Gastrocnemius medialis (tissue), 4 donors: ENCODE measurements around the gene USP31. TPM values are rescaled to one million over a fixed set of nuclear protein-coding genes. Genes with fewer than 3 reads are reported as not detected.

Experiments used
- ATAC-seq, 2 donors: fragments of 150-250 bp; one replicate each; pipeline ENCODE4 v1.9.1; 2016
- DNase-seq, 2 donors: peaks; one replicate each; pipeline ENCODE4 v3.0.0-alpha.2; 2019
- H3K27ac ChIP-seq, 4 donors: fragments of 200-600 bp; sonication (generic); 1 replicate in 1 of 4; 2 replicates in 3 of 4; pipeline ENCODE4 v1.5.1; 2016 to 2018; ENCODE audit warnings: mild to moderate bottlenecking in 2 of 4, moderate library complexity in 1 of 4
- H3K27me3 ChIP-seq, 3 donors: fragments of 200-600 bp; sonication (generic) in 2 of 3; 1 replicate in 1 of 3; 2 replicates in 2 of 3; pipeline versions ENCODE4 v1.5.1 to v1.6.0; 2016 to 2019; ENCODE audit warnings: mild to moderate bottlenecking in 1 of 3, moderate library complexity in 1 of 3
- H3K36me3 ChIP-seq, 2 donors: fragments of 200-600 bp; sonication (generic) in 1 of 2; one replicate each; pipeline ENCODE4 v1.5.1; 2017 to 2018
- H3K4me1 ChIP-seq, 2 donors: fragments of 200-600 bp; sonication (generic) in 1 of 2; one replicate each; pipeline ENCODE4 v1.5.1; 2016 to 2017; ENCODE audit warnings: mild to moderate bottlenecking in 2 of 2
- H3K4me3 ChIP-seq, 4 donors: fragments of 200-600 bp; sonication (generic) in 3 of 4; 1 replicate in 1 of 4; 2 replicates in 3 of 4; pipeline ENCODE4 v1.5.1; 2016 to 2019; ENCODE audit warnings: mild to moderate bottlenecking in 2 of 4
- H3K9me3 ChIP-seq, 3 donors: fragments of 200-600 bp; sonication (generic) in 2 of 3; 1 replicate in 1 of 3; 2 replicates in 2 of 3; pipeline ENCODE4 v1.5.1; 2016 to 2019
- POLR2A ChIP-seq, 2 donors: fragments of 450-650 bp; IDR thresholded peaks; one replicate each; pipeline ENCODE4 v1.6.1; 2017; ENCODE audit warnings: antibody characterized with exemption in 2 of 2, mild to moderate bottlenecking in 2 of 2, moderate library complexity in 2 of 2
- in situ Hi-C, 4 donors: fragments of 200-750 bp; cut with MboI; loops; one replicate each; pipeline versions ENCODE4 v1.15.0 to v1.8.0; 2017; ENCODE audit warnings: low sequenced_read_pairs in 4 of 4
- intact Hi-C: fragments of 100-400 bp; cut with DNase I; formaldehyde crosslinking; loops from one replicate; pipeline ENCODE4 v1.15.1; 2023; ENCODE audit warnings: low total_unique reads
- total RNA-seq, 4 donors: library from RNA; depleted of rRNA; stranded (reverse); fragments of >200 nt; gene quantifications; one replicate each; pipeline versions ENCODE4 v1.1.0 to v1.2.3, GENCODE V29; 2016
- TF ChIP-seq, protein P1 (sequence below), 5 experiments: fragments of 450-650 bp in 3 of 5; fragments of 200-600 bp in 2 of 5; sonication (generic) in 2 of 5; IDR thresholded peaks in 4 of 5; conservative IDR thresholded peaks in 1 of 5; 1 replicate in 4 of 5; 2 replicates in 1 of 5; pipeline ENCODE4 v1.5.1; 2016 to 2019; ENCODE audit warnings: antibody characterized with exemption in 5 of 5, mild to moderate bottlenecking in 3 of 5, moderate library complexity in 3 of 5

Gene USP31
- total RNA-seq, 4 donors from 2014 or later: 13.2 to 23.3 (median 18.7) TPM

DNA sequence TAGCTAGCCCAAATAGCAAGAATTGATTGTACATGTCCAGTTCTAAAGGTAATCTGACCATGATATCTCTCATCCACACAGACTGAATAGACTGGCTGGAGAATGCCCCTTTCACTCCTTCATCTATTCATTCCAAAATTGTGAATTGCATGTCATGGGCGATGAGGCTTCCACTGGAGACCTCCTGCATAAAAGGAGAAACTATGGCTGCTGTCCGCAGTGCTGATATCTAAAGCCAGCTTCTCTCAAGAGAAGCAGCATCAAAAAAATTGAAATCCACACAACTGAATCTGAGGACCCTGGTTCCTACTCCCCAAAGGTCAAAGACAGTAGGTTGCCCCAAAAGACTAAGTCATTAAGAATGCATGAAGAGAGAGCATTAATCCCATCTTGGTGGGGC is 25.4 kb upstream of the USP31 start:
- ATAC-seq (no peak), DNase-seq (no peak)
- no peaks in the 10 kb centered on the region for H3K9me3 ChIP-seq
- no peaks in the 10 kb centered on the region for H3K36me3 ChIP-seq
- no peak overlapping the region for H3K27ac ChIP-seq
- no peak overlapping the region for H3K4me3 ChIP-seq
- TF ChIP-seq POLR2A (IDR thresholded peaks at IDR 0.05): no peak
- TF ChIP-seq, protein P1, sequence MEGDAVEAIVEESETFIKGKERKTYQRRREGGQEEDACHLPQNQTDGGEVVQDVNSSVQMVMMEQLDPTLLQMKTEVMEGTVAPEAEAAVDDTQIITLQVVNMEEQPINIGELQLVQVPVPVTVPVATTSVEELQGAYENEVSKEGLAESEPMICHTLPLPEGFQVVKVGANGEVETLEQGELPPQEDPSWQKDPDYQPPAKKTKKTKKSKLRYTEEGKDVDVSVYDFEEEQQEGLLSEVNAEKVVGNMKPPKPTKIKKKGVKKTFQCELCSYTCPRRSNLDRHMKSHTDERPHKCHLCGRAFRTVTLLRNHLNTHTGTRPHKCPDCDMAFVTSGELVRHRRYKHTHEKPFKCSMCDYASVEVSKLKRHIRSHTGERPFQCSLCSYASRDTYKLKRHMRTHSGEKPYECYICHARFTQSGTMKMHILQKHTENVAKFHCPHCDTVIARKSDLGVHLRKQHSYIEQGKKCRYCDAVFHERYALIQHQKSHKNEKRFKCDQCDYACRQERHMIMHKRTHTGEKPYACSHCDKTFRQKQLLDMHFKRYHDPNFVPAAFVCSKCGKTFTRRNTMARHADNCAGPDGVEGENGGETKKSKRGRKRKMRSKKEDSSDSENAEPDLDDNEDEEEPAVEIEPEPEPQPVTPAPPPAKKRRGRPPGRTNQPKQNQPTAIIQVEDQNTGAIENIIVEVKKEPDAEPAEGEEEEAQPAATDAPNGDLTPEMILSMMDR (IDR thresholded peaks at IDR 0.05 in 4 of 5, conservative IDR thresholded peaks at IDR 0.05 in 1 of 5): no peak
- in situ Hi-C loops: loop anchor here in 2 of 4 donors (5.0 kb wide), 2 partner anchors 253 to 263 kb away; no protein-coding TSS in a partner anchor
- intact Hi-C loops: no loop called here
- H3K27me3 ChIP-seq: peaks cover 0 to 3% (median 0%) of the 10 kb centered on the region in 3 donors
- H3K4me1 ChIP-seq: no peaks in the 10 kb centered on the region

DNA sequence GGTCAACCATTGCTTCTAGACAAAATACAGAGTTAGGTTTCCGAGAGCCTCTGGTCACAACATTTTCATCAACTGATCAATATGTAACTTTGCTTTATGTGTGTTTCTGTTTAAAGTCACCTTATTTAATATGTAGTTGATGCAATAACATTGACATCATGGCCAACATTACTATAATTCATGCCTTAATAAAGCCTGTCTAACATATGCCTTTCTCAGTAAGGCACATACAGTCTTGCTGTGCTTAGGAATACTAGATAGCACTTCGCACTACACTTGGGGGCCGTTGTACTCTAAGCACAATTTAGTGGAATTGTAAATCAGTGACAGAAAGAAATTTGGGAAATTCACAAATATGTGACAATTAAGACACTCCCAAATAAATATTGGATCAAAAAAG is 23.7 kb upstream of the USP31 start:
- Histone ChIP-seq H3K4me3 (no peak overlapping the region), H3K36me3 (no peaks in the 10 kb centered on the region), H3K9me3 (no peaks in the 10 kb centered on the region), H3K27ac (no peak overlapping the region), H3K27me3 (peaks cover 0 to 3% (median 0%) of the 10 kb centered on the region in 3 donors), H3K4me1 (no peaks in the 10 kb centered on the region)
- DNase-seq: no peak
- intact Hi-C loops: no loop called here
- TF ChIP-seq POLR2A (IDR thresholded peaks at IDR 0.05): no peak
- no peak for ATAC-seq
- in situ Hi-C loops: no loop called here

DNA sequence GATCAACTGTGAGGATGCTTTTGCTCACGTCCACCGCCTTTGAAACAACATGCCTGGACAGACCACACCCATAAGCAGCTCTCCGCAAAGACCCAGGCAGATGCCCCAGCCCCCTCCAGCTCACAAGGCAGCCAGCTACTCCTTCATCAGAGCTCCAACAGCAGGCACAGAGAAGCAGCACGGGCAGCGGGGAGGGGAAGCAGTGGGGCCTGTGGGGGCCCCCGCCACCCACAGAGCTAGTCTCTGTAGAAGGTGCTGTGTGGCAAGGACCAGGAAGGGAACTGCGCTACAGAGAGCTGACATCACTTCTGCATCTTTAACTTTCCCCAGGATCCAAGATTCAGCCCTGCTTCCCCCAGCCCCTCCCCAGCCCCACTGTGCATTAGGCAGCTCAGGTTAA is 23.3 kb upstream of the USP31 start:
- ATAC-seq (no peak), DNase-seq (no peak)
- Histone ChIP-seq H3K36me3 (no peaks in the 10 kb centered on the region), H3K9me3 (no peaks in the 10 kb centered on the region), H3K27ac (no peak overlapping the region), H3K4me1 (no peaks in the 10 kb centered on the region), H3K27me3 (peaks cover 0 to 3% (median 0%) of the 10 kb centered on the region in 3 donors), H3K4me3 (no peak overlapping the region)
- TF ChIP-seq POLR2A (IDR thresholded peaks at IDR 0.05): no peak
- in situ Hi-C loops (no loop called here), intact Hi-C loops (no loop called here)

DNA sequence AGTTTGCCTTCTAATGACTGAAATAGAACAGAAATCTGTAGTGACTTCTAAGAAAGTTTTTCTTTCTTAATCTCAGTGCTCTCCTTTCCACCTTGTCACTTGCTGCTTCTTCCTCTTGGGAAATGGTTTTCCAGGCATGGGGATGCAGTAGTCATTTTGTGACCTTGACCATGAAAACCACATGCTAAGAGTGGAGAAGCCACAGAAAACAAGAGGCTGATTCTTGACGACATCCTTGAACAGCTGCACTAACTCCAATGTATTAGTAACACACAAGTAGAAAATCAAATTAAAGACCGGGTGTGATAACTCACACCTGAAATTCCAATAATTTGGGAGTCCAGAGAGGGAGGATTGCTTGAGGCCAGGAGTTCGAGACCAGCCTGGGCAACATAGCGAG is 15.5 kb upstream of the USP31 start:
- no peak for ATAC-seq
- Histone ChIP-seq H3K4me1 (no peaks in the 10 kb centered on the region), H3K9me3 (no peaks in the 10 kb centered on the region), H3K36me3 (no peaks in the 10 kb centered on the region), H3K27ac (no peak overlapping the region), H3K27me3 (peaks cover 0 to 8% (median 0%) of the 10 kb centered on the region in 3 donors), H3K4me3 (no peak overlapping the region)
- TF ChIP-seq, protein P1 (IDR thresholded peaks at IDR 0.05 in 4 of 5, conservative IDR thresholded peaks at IDR 0.05 in 1 of 5): no peak
- TF ChIP-seq POLR2A (IDR thresholded peaks at IDR 0.05): no peak
- intact Hi-C loops (no loop called here), in situ Hi-C loops (no loop called here)
- no peak for DNase-seq

DNA sequence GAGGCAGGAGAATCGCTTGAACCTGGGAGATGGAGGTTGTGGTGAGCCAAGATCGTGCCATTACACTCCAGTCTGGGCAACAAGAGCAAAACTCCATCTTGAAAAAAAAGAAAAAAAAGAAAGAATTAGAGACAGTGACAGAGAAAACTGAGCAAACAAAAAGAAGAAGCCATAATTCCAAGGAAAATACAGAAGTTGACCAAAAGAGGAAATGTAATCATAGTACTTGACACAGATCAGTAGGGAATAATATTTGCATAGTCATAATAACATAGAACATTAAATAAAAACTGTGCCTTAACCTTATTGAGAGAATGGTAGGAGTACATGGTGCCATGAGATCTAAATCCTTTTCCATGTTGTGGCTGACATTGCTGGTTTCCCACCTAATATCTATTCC is 14.7 kb upstream of the USP31 start:
- in situ Hi-C loops: no loop called here
- no peak overlapping the region for H3K27ac ChIP-seq
- H3K4me3 ChIP-seq: no peak overlapping the region
- ATAC-seq: no peak
- TF ChIP-seq POLR2A (IDR thresholded peaks at IDR 0.05): no peak
- TF ChIP-seq, protein P1 (IDR thresholded peaks at IDR 0.05 in 4 of 5, conservative IDR thresholded peaks at IDR 0.05 in 1 of 5): no peak
- intact Hi-C loops: no loop called here
- DNase-seq: no peak
- no peaks in the 10 kb centered on the region for H3K9me3 ChIP-seq
- no peaks in the 10 kb centered on the region for H3K4me1 ChIP-seq
- peaks cover 0 to 8% (median 0%) of the 10 kb centered on the region in 3 donors for H3K27me3 ChIP-seq
- no peaks in the 10 kb centered on the region for H3K36me3 ChIP-seq

DNA sequence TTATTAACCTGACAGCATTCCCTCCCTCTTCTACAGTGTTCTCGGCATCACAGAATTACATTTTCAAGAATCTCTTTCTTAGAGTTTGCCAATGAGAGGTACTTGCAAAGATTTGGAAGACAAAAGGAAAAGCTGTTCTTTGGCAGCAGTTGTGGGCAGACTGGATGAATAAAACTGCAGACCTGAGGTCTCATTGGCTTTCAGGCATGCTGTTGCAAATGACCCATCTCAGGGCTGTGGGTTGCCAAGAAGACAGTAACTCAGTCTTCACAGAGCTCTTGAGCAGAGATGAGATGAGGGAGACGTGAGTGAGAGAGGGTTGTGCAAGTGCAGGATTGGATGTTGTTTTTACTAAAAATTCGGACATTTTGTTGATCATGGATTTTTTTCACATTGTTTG is 11.3 kb upstream of the USP31 start:
- DNase-seq: no peak
- in situ Hi-C loops: no loop called here
- no peak for ATAC-seq
- H3K9me3 ChIP-seq: no peaks in the 10 kb centered on the region
- no peak overlapping the region for H3K27ac ChIP-seq
- no peak overlapping the region for H3K4me3 ChIP-seq
- H3K4me1 ChIP-seq: no peaks in the 10 kb centered on the region
- intact Hi-C loops: no loop called here
- H3K36me3 ChIP-seq: no peaks in the 10 kb centered on the region
- H3K27me3 ChIP-seq: peaks cover 0 to 3% (median 0%) of the 10 kb centered on the region in 3 donors
- TF ChIP-seq, protein P1 (IDR thresholded peaks at IDR 0.05 in 4 of 5, conservative IDR thresholded peaks at IDR 0.05 in 1 of 5): no peak
- TF ChIP-seq POLR2A (IDR thresholded peaks at IDR 0.05): no peak
